GM18502 (cell line): Measurements from ENCODE around the gene EEF1A1.
A peak's percentile ranks its signal among the peaks of the same experiment; 100 is the strongest.
"Not testable (repeated sequence)": the region's sequence is repeated elsewhere in the genome, so short reads cannot be mapped to it uniquely, and the experiment has no call there.

Source experiments
- ATAC-seq: cut with Tn5 transposase; IDR thresholded peaks from one replicate; pipeline ENCODE4 v1.9.1; 2021; ENCODE audit warnings: mild to moderate bottlenecking; ENCODE audit not compliant: unreplicated experiment, poor library complexity

Gene EEF1A1

DNA sequence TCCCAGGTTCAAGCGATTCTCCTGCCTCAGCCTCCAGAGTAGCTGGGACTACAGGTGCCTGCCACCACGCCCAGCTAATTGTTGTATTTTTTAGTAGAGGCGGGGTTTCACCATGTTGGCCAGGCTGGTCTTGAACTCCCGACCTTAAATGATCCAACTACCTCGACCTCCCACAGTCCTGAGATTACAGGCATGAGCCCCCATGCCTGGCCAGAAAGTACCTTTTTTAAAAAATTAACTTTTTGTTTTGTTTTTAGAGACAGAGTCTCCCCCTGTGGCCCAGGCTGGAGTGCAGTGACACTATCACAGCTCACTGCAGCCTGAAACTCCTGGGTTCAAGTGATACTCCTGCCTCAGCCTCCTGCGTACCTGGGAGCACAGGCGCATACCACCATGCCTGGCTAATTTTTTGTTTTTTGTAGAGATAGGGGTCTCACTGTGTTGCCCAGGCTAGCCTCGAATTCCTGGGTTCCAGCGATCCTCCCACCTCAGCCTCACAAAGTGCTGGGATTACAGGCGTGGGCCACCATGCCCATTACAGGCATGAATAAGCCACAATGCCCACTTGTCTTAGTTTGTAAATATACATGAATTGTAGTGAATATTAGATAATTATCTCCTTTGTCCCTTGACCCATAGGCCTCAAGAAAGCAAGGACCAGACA, 17.4 kb upstream of the EEF1A1 start:
- no peak for ATAC-seq

DNA sequence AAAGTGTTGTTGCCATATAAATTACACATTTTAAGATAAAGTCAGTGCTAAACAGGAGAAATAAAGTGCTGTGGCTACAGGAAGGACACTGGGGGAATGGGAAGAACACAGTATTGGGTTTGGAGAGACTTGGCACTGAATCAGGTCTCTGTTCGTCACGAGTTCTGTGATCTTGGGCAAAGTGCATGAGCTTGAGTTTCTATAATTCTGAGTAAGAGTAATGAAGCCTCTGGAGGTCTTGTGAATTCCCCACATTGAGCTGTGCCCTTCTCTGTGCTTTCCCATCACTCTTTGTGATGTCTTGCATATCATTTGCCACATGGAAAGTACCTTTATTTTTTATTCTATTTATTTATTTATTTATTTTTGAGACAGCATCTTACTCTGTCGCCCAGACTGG, 16.8 kb upstream of the EEF1A1 start:
- no peak for ATAC-seq

GRCh38 chr6:73534628-73535027, 13.8 kb upstream of the EEF1A1 start:
- ATAC-seq = no peak

DNA sequence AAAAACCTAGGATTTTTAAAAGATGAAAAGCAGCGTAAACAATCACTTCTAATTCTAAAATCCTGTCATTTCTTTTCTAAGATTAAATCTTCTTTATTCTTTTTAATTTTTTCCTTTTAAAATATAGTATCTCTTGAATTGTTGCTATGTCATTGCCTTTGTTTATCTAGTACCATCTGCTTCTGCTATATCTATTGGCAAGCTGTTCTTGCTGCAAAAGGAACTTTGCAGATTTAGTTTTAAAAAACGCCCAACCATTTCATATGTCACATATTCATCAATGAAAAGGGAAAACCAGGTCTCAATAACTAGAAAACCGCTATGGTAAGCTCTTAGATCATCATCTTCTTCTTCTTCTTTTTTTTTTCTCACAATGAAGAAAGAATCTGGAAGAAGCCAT, 11.5 kb upstream of the EEF1A1 start:
- no peak for ATAC-seq

DNA sequence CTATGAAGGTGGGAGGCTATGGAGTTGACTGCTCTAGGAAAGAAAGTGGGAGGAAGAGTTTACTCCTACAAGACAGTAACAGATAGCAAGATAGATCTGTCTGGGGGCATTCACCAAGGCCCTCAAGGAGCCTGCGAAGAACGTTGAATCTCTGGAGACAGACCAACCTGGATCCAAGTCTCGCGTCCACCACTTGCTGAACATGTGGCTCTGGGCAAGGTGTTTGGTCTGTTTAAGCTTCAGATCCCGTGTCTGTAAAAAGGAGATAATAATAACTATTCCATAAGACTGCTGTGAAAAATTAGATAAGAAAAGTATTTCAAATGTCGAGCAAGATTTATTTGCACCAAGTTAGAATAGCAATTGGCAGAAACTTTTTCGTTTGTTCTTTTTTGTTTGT, 8.1 kb upstream of the EEF1A1 start:
- ATAC-seq = no peak

GRCh38 chr6:73525546-73526330, 4.9 kb upstream of the EEF1A1 start:
- no peak for ATAC-seq

DNA sequence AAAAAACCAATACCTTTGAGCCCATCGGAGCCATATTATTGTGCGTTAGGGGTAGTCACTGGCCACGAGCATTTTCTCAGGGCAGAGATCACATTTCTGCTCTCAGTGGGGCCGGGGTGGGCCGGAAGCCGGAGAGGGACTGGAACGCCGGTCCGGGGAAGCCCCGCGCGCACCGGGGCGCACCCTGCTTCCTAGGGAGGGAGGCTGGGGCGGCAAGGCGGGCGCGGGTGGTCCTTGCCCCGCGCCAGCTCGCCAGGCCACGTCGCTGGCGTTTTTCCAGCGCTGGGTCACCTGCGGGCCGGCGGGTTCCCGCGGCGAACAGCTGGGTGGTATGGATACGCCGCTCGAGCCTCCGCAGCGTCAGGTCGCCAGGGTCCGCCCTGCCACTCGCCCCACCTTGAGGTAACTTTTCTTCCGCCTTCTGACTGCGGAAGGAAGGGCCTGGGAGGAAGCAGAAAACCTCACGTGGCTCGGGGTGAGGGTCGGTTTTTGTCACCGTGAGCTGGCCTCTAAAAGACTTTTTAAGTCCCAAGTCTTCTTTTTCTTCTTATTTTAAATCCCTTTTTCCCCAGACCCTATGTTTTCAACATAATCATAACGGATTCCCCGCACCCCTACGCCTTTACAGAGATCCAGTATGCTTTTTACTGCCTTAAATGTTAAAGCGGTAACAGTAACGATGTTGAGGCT, 2.7 kb upstream of the EEF1A1 start:
- peak; percentile 57 for ATAC-seq

GRCh38 chr6:73521351-73521985, 636 bp upstream of the EEF1A1 start:
- peak; percentile 39 for ATAC-seq

- peak; percentile 12 for ATAC-seq
These were observed 725 bp downstream of the EEF1A1 start for GRCh38 chr6:73519926-73520687.

DNA sequence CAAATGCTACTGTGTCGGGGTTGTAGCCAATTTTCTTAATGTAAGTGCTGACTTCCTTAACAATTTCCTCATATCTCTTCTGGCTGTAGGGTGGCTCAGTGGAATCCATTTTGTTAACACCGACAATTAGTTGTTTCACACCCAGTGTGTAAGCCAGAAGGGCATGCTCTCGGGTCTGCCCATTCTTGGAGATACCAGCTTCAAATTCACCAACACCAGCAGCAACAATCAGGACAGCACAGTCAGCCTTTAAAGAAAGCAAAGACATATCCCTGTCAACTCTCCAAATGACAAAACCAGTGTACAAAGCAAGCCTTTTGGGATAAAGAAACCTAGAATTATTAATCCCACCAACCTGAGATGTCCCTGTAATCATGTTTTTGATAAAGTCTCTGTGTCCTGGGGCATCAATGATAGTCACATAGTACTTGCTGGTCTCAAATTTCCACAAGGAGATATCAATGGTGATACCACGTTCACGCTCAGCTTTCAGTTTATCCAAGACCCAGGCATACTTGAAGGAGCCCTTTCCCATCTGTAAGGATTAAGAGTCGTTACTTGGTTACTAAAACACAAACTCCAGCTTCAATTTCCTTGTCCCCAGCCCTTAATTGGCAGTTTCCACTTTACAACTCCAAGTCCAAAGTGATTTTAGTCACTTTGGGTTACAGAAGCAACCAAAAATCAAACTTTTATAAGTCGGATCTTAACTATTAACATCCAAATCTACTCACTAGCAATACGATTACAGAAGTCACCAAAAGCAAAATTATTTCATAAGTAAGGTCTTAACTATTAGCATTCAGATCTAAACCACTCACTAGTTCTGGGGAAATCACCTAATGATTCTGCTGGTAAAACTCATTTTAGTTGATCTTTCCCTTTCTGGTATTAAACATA, 1.6 kb downstream of the EEF1A1 start:
- ATAC-seq = not testable (repeated sequence)

- not testable (repeated sequence) for ATAC-seq
These were observed 2.5 kb downstream of the EEF1A1 start for GRCh38 chr6:73518100-73518981.

DNA sequence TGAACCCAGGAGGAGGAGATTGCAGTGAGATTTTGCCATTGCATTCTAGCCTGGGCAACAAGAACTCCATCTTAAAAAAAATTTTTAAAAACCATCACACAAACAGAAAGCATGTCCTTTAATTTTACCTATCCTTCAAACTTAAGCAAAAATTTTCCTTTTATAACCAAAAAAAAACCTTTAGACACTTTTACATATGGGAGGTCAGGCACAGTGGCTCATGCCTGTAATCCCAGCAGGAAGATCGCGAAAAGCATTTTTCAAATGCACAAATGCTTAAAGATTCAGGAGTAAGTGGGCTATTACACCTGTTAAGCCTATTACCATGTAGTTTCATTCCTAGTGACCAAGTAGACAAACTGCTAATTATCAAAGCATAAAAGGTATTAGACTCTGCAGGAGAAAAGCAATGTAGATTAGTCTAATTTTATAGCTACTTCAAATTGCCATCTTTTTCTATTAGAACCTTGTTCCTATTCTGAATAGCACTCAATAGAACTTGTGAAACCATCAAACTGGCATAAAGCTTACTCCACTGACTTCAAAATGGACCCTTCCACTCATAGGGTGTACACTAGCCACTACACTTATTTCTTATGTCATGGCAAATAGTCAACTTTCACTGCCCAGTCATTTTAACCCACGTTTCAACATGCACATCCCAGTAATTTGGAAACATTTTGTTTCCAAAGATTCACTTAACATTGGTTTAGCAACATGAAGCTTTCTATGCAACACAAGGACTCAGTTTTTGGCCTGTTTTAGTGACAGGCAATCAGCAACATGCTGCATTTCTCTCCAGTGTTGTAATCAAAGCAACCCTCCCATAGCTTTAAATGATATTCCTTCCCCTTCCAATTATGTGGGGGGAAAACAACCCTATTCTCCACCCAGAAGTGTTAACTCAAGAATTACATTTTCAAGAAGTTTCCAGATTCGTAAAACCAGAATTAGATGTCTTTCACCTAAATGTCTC, 4.0 kb downstream of the EEF1A1 start:
- ATAC-seq = no peak

DNA sequence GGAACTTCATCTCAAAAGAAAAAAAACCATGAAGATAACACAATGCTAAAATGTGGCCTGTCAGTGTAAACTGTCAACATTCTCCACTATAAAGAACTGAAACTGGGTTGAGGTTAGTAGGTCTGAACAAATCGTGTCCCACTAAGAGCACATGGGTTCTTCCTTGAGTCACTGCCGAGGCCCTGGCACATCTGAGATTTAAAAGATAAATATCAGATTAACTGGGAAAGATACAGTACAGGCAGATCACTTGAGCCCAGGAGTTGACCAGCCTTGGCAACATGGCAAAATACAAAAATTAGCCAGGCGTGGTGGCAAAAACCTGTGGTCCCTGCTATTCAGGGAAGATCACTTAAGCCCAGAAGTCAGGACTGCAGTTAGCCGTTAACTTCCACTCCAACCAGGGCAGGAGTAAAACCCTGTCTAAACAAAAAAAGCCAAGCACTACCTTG, 5.6 kb downstream of the EEF1A1 start:
- ATAC-seq = peak; percentile 52

GRCh38 chr6:73514746-73515110, 6.1 kb downstream of the EEF1A1 start:
- peak; percentile 21 for ATAC-seq

DNA sequence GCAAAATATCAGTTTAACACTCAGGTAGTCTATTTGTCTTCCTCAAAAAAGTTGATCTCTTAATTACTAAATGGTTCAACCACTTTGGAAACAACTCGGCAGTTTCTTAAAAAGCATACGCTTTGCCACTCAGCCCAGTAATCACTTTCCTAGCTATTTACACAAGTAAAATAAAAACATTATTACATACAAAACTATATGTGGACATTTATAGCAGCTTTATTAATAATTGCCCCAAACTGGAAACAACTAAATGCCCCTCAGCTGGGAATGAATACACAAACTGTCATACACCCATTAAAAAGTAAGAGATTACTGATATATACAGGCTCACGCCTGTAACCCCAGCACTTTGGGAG, 7.4 kb downstream of the EEF1A1 start:
- ATAC-seq = no peak

DNA sequence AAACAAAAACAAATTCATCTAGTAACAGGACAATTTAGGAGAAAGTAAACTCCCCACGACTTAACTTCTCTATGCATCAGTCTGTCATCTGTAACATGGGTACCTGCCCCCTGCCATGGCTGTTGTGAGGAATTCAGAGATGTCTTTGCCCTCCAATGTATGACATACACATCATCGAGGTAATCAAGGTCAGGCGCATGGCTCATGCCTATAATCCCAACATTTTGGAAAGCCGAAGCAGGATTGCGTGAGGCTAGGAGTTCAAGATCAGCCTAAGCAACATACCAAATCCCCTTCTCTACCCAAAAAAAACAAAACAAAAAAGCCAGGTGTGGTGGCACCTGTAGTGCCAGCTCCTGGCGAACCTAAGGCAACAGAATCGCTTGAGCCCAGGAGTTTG, 9.0 kb downstream of the EEF1A1 start:
- no peak for ATAC-seq

DNA sequence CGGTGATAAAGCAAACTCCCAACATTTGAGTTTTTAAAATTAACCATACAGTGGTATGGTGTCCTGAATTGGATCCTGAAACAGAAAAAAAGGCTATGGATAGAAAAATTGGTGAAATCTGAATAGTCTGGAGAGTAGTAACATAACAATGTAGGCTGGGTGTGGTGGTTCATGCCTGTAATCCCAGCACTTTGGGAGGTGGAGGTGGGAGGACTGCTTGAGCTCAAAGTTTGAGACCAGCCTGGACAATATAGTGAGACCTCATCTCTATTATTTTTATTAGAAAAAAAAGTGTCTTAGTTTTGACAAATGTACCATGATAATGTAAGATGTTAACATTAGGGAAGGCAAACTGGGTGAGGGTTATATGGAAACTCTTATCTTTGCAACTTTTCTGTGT, 11.0 kb downstream of the EEF1A1 start:
- no peak for ATAC-seq
